Activated B cell treated with CpG ODN at 0.5 μM for 24 hours (primary cell): Measurements from ENCODE around the gene ATP2B2. TPM values are rescaled to one million over a fixed set of nuclear protein-coding genes. Genes with fewer than 3 reads are reported as not detected.

ENCODE experiments used
- ATAC-seq: fragments of 200-7000 bp; cut with Tn5 transposase; one replicate; pipeline ENCODE4 v1.10.0; 2021; ENCODE audit warnings: low read depth, mild to moderate bottlenecking, moderate library complexity
- CTCF ChIA-PET: fragments of 350-600 bp; sonication (Branson Sonifier 250); formaldehyde crosslinking; loops from one replicate; lab custom pipeline; 2021; ENCODE audit warnings: antibody characterized with exemption; lab: Charles Lee
- POLR2A ChIA-PET: fragments of 350-600 bp; sonication (Branson Sonifier 250); formaldehyde crosslinking; loops from one replicate; lab custom pipeline; 2021; ENCODE audit warnings: antibody characterized with exemption; lab: Charles Lee
- DNase-seq: peaks from one replicate; pipeline ENCODE4 v3.0.0; 2022
- H3K27ac Mint-ChIP-seq: one replicate; pipeline ENCODE4 v1.8.0; 2020; ENCODE audit warnings: mixed read lengths
- H3K27me3 Mint-ChIP-seq: one replicate; pipeline ENCODE4 v1.8.0; 2021; ENCODE audit warnings: mixed read lengths
- H3K36me3 Mint-ChIP-seq: one replicate; pipeline ENCODE4 v1.8.0; 2021; ENCODE audit warnings: low read depth, mixed read lengths
- H3K4me1 Mint-ChIP-seq: one replicate; pipeline ENCODE4 v1.8.0; 2021; ENCODE audit warnings: mixed read lengths
- H3K4me3 Mint-ChIP-seq: one replicate; pipeline ENCODE4 v1.8.0; 2020; ENCODE audit warnings: mild to moderate bottlenecking, mixed read lengths
- H3K9me3 Mint-ChIP-seq: one replicate; pipeline ENCODE4 v1.8.0; 2020; ENCODE audit warnings: mixed read lengths
- CTCF ChIP-seq: fragments of 200-600 bp; IDR thresholded peaks from one replicate; pipeline ENCODE4 v1.8.0; 2022; ENCODE audit warnings: antibody characterized with exemption, mild to moderate bottlenecking
- intact Hi-C: fragments of 100-400 bp; cut with micrococcal nuclease; formaldehyde crosslinking; loops from one replicate; pipeline ENCODE4 v1.15.1; 2024
- total RNA-seq: library from RNA; stranded (reverse); gene quantifications from 2 replicates; pipeline ENCODE4 v1.2.3, GENCODE V29; 2022

ATP2B2 gene
- total RNA-seq, 1 donor from 2014 or later = not detected

DNA sequence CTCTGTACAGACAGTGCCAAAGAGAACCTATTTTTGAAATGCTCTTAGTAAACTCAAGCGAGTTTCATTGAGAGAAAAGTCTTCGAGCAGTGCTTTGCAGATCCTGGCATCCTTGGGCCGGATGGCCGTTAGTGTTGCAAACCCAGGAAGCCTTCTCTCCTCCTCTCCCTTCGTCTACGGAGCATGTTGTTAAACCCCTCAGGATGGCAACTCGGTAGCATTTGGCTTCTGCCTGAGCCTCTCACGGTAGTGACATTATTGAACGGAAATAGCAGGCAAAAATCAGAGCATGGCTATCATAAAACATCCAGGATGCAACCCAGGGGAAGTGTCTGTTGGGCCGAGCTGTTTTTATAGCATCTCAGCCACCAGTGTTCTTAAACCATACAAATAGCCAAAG lies 177.8 kb downstream of the ATP2B2 start:
- Mint-ChIP-seq H3K4me3 (no peak overlapping the region), H3K4me1 (peaks cover 8% of the 10 kb centered on the region), H3K9me3 (no peaks in the 10 kb centered on the region), H3K27ac (no peak overlapping the region), H3K36me3 (no peaks in the 10 kb centered on the region), H3K27me3 (peaks cover 27% of the 10 kb centered on the region)
- ATAC-seq (no peak), DNase-seq (no peak)
- no peak for TF ChIP-seq CTCF
- ChIA-PET CTCF (no interaction called here), POLR2A (no interaction called here)
- intact Hi-C loops = loop anchor here (10.0 kb wide), 1 partner anchor 533 kb away; the partner anchor contains the start of genes ARPC4 and TADA3

- CTCF ChIA-PET = interaction anchor here (2.1 kb wide), 1 partner anchor 390 kb away, joined by 5 read pairs; no protein-coding TSS in a partner anchor
- H3K27me3 Mint-ChIP-seq = peaks cover 9% of the 10 kb centered on the region
- peaks cover 31% of the 10 kb centered on the region for H3K4me1 Mint-ChIP-seq
- no peak for DNase-seq
- intact Hi-C loops = loop anchor here (5.0 to 10.0 kb wide), 3 partner anchors 528 to 1360 kb away; partner anchors contain the start of genes ARPC4, RAD18 and TADA3
- no peak overlapping the region for H3K4me3 Mint-ChIP-seq
- H3K9me3 Mint-ChIP-seq = no peaks in the 10 kb centered on the region
- no peak for TF ChIP-seq CTCF
- no peak overlapping the region for H3K27ac Mint-ChIP-seq
- POLR2A ChIA-PET = interaction anchor here (0.6 to 2.8 kb wide), 5 partner anchors 67 to 479 kb away, joined by 4 to 18 read pairs (median 11); partner anchors contain the start of genes CRELD1, EMC3 and RPUSD3
- H3K36me3 Mint-ChIP-seq = peaks cover 17% of the 10 kb centered on the region
- no peak for ATAC-seq
Observed at GRCh38 chr3:10322352-10322710, 183.1 kb downstream of the ATP2B2 start.

DNA sequence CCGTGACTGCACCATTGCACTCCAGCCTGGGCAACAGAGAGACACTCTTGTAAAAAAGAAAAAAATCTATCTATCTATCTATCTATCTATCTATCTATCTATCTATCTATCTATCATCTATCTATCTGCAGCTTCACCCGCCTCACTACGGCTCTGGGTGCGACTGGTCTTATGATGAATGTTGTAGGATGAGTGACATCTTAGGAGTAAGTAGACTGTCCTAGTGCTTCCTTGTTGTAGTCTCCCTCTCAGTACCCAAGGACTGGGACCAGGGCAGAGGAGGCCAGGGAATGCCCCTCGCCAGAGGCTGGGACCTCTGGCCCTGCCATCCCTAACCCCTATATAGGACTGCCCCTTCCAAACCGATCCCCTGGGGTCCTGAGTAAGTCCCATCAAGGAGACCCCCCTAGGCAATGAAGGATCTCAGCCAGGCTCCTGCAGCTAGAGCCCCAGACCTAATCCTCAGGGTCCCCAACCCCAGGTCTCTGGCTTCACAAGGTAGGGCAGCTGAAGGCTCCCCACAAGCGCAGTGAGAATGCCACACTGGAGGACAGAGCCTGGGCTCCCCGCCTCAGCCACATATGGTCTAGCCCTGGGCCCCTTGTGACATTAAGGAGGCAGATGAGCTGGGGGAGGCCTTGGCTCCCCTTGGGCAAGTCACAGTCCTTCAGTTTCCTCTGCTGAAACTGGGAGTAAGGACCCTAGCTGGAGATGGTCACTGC lies 183.6 kb downstream of the ATP2B2 start:
- Mint-ChIP-seq H3K27me3 (peaks cover 8% of the 10 kb centered on the region), H3K4me3 (peak overlapping the region; percentile 91), H3K36me3 (peaks cover 22% of the 10 kb centered on the region), H3K4me1 (peaks cover 32% of the 10 kb centered on the region), H3K9me3 (no peaks in the 10 kb centered on the region), H3K27ac (peak overlapping the region; percentile 24)
- CTCF ChIA-PET = interaction anchor here (1.6 to 2.1 kb wide), 2 partner anchors 389 to 418 kb away, joined by 5 to 6 read pairs; no protein-coding TSS in a partner anchor
- intact Hi-C loops = loop anchor here (1.0 to 10.0 kb wide), 13 partner anchors 28 to 1359 kb away; partner anchors contain the start of genes ARPC4, BRK1, BRPF1 and CRELD1
- no peak for TF ChIP-seq CTCF
- no peak for DNase-seq
- ATAC-seq = no peak
- POLR2A ChIA-PET = interaction anchor here (0.6 to 2.8 kb wide), 13 partner anchors 29 to 959 kb away, joined by 3 to 18 read pairs (median 6); partner anchors contain the start of genes CRELD1, EMC3, FANCD2 and GHRL

- Mint-ChIP-seq H3K27me3 (no peaks in the 10 kb centered on the region), H3K36me3 (peaks cover 34% of the 10 kb centered on the region), H3K4me1 (peaks cover 32% of the 10 kb centered on the region), H3K27ac (peak overlapping the region; percentile 77), H3K4me3 (peak overlapping the region; percentile 91), H3K9me3 (no peaks in the 10 kb centered on the region)
- TF ChIP-seq CTCF = no peak
- intact Hi-C loops = loop anchor here (2.0 to 10.0 kb wide), 5 partner anchors 293 to 1358 kb away; partner anchors contain the start of genes ARPC4, FANCD2, RAD18 and TADA3
- DNase-seq = no peak
- ChIA-PET CTCF (interaction anchor here (0.6 to 1.6 kb wide), 2 partner anchors 88 to 420 kb away, joined by 3 to 6 read pairs; no protein-coding TSS in a partner anchor), POLR2A (interaction anchor here (0.6 to 2.8 kb wide), 21 partner anchors 11 to 923 kb away, joined by 3 to 18 read pairs (median 4); partner anchors contain the start of genes ARPC4, CRELD1, EMC3 and FANCD2)
- ATAC-seq = no peak
Observed at GRCh38 chr3:10320320-10320677, 185.1 kb downstream of the ATP2B2 start.

- intact Hi-C loops = loop anchor here (2.0 to 10.0 kb wide), 5 partner anchors 293 to 1358 kb away; partner anchors contain the start of genes ARPC4, FANCD2, RAD18 and TADA3
- no peak for DNase-seq
- no peak for TF ChIP-seq CTCF
- ChIA-PET POLR2A (no interaction called here), CTCF (interaction anchor here (0.6 kb wide), 1 partner anchor 87 kb away, joined by 3 read pairs; no protein-coding TSS in a partner anchor)
- peaks cover 32% of the 10 kb centered on the region for H3K4me1 Mint-ChIP-seq
- no peaks in the 10 kb centered on the region for H3K27me3 Mint-ChIP-seq
- no peak overlapping the region for H3K27ac Mint-ChIP-seq
- no peak for ATAC-seq
- H3K4me3 Mint-ChIP-seq = peak overlapping the region; percentile 91
- peaks cover 38% of the 10 kb centered on the region for H3K36me3 Mint-ChIP-seq
- no peaks in the 10 kb centered on the region for H3K9me3 Mint-ChIP-seq
Observed at GRCh38 chr3:10319804-10320203, 185.6 kb downstream of the ATP2B2 start.
